ENCODE measurements around the gene CRLF3.
"Not testable (repeated sequence)": the region's sequence is repeated elsewhere in the genome, so short reads cannot be mapped to it uniquely, and the experiment has no call there.

The CRLF3 gene, protein sequence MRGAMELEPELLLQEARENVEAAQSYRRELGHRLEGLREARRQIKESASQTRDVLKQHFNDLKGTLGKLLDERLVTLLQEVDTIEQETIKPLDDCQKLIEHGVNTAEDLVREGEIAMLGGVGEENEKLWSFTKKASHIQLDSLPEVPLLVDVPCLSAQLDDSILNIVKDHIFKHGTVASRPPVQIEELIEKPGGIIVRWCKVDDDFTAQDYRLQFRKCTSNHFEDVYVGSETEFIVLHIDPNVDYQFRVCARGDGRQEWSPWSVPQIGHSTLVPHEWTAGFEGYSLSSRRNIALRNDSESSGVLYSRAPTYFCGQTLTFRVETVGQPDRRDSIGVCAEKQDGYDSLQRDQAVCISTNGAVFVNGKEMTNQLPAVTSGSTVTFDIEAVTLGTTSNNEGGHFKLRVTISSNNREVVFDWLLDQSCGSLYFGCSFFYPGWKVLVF

DNA sequence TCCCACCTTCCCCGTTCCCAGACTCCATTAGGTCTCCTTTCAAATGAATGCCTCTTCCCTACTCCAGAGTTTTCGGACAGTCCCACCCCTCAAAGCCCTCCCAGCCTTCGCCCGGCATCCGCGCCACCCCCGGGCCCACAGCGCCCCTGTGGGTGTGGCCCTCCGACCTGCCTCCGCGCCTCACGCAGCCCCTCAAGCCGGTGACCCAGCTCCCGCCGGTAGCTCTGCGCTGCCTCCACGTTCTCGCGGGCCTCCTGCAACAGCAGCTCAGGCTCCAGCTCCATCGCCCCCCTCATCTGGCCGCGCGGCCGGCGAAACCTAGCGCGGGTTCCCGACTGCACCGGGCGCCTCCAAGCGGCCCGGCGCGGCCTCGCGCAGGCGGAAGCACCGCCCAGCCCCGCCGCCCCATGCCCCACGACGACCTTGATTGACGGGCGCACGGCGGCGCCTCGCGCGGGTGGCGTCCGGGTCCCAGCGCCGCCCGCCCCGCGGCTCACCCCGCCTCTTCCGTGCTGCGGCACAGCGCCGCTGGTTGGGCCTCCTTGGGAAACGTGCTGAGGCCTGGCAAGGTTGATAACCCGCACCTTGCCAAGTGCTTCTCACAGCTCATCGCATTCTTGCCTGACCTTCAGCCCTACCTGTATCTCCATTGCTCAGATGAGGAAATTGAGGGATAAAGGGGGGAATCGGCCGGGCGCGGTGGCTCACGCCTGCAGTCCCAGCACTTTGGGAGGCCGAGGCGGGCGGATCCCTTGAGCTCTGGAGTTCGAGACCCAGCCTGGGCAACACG is at the start of gene CRLF3:
Gene CRLF3, minus strand, starts transcription at position 337 of the 790 bp plus-strand sequence. Its CDS starts 41 bp downstream, at position 296.
- DNase-seq: peak; percentile 81

DNA sequence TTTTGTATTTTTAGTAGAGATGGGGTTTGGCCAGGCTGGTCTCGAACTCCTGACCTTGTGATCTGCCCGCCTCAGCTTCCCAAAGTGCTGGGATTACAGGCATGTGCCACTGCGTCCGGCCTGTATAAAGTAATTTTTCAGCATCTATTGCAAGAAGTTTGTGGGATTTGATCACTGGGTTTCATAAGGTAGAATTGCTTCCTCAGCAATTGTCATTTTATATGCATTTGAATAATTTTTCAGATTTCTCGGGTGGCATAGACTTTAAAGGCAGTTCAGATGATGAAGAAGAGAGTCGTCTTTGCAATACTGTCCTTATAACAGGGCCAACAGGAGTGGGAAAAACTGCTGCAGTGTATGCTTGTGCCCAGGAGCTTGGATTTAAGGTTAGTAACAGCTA is 44.5 kb upstream of the CRLF3 start:
- DNase-seq: no peak

DNA sequence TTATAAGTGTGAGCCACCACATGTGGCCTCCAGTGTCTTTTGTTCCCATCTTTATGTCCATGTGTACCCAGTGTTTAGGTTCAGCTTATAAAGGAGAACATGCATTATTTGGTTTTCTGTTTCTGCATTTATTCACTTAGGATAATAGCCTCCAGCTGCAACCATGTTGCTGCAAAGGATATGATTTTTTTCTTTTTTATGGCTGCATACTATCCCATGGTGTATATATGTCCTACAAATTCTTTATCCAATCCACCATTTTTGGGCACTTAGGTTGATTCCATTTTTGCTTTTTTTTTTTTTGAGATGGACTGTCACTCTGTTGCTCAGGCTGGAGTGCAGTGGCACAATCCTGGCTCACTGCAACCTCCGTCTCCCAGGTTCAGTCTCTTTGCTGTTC is 40.1 kb upstream of the CRLF3 start:
- no peak for DNase-seq

DNA sequence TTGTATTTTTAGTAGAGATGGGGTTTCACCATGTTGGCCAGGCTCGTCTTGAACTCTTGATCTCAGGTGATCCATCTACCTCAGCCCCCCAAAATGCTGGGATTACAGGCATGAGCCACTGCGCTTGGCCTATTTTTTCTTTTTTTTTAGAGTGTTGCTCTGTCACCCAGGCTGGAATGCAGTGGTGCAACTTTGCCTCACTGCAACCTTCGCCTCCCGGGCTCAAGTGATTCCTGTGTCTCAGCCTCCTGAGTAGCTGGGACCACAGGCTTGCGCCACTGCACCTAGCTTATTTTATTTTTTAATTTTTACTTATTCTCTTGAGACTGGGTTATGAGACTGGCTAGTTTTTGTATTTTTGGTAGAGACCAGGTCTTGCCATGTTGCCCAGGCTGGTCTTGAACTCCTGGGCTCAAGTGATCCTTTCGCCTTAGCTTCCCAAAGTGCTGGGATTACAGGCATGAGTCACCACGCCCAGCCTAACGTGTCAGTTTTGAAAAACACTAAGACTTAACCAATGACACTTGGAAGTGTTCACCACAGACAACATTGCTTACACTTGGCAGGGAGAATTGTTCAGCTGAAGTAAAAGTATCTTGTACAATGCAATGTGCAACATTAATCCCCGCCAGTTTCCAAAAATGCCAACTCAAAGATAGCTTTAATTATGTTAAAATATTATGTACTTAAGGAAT is 34.2 kb upstream of the CRLF3 start:
- DNase-seq: no peak

DNA sequence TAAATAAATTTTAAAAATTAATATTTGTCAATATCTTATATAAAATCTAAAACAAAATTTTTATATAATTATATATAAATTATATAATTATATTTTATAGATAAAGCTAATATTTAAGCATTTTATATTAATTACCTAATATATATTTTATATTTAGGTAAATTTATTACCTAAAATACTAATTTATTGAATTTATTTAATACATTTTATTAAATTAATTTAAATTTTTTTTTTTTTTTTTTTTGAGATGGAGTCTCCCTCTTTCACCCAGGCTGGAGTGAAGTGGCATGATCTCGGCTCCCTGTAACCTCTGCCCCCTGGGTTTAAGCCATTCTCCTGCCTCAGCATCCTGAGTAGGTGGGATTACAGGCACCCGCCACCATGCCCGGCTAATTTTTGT is 29.7 kb upstream of the CRLF3 start:
- DNase-seq: no peak

DNA sequence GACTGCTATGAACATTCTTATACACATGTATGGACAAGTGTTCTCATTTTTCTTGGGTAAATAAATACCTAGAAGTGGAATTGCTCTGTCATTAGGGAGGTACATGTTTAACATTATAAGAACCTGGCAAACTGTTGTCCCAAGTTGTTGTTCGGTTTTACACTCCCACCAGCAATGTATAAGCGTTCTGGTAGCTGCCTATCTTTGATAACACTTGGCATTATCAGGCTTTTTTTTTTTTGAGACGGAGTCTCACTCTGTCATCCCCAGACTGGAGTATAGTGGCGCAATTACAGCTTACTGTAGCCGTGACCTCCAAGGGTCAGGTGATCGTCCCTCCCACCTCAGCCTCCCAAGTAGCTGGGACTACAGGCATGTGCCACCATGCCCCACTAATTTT is 23.5 kb upstream of the CRLF3 start:
- DNase-seq: no peak

DNA sequence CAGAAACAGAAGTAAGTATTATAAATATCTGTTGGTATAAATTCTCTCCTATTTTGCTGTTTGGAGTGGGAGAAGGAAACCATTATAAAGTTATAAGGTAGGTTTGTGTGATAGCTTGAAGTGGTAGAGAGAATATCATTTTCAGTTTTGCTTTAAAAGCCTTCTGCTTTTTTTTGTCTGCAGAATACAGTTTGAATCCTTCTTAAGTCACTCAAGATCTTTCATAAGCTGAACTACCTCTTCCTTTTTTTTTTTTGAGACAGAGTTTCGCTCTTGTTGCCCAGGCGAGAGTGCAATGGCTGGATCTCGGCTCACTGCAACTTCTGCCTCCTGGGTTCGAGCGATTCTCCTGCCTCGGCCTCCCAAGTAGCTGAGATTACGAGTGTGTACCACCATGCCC is 16.3 kb upstream of the CRLF3 start:
- DNase-seq: no peak

DNA sequence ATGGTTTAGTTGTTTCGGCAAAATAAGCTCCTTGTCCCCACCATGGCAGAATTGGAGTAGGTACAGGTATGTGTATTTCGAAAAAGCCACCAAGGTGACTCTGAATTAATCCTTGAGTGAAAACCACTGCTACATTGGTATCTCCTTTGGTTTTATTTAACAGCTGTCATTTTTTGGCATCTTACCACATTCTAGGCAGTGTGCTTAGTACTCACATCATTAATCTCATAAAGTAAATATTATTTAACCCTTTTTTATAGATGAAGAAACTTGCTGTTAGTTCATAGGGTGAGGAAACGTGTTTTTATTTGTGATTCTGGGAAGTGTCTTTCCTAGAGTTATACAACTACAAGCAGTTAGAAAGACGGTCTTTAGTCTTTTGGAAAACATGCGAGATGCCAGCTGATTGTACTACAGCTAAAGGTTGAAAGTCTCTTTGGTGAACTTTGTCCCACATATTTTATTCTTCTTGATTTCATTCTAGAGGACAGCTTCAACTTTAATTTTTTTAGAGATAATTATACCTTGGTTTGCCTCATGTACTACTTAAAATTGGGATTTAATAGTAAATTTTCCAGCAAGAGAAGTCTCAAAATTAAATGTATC is 13.8 kb upstream of the CRLF3 start:
- DNase-seq: no peak

DNA sequence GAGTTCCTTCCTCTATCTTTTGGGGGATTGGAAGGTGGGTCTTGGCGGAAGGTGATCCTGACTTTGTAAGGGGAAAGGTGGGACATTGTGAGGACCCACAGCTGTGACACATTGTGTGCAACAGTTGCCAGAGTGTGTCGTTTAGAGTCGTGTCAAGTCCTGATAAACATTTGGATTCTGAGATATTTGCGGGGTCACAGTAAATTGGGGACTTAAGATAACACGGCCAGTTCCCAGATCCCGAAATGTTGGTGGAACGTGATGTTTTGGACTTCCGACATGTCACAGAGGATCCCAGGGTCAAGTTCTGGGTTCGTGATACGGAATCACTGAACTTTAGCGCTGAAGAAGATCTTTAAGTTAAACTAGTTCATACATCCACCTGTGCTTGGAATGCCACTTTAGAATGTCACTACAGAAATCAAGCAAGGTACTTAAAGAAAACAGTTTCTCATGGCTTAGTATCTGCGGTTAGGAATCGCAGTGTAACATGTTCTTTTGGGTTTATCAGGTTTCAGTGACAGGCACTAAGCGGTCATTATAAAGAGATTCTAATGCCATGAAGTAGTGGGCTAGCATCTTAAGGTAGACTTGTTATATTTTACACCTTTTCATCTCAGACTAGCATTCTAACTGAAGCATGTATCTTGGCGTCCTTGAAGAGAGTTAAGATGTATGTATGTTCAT is 8.1 kb upstream of the CRLF3 start:
- no peak for DNase-seq

DNA sequence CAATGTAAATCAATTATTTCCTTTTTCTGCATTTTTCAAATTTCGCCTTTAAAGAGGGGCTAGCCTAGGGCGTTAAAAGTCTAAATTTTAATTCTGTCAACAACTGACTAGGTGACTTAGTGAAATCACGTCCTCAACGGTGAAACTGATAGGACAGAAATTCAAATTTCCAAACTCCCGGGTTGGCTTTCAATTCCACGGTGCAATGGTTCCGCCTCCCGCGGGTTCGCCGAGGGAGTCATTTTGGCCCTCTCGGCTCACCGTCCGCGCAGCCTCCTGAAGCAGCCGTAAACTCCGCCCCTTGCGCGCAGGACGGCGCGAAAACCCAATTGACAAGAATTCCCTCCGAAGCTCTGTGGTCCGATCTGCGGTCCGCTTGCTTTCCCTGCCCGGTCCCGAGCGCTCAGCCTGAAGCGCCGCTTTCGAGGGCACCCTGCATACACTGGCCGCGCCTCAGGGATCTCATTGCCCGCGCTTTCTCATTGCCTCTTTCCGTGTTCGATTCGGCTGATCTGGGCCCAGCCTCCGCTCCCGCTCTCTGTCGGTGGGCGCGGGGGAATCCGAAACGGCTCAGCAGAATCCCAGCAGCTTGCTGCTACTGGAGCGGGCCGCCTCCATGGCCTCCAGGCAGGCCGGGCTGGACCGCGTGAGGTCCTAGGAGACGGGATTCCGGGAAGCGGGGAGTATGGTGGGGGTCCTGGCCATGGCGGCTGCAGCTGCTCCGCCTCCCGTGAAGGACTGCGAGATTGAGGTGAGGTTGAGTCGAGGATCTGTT is 7.4 kb upstream of the CRLF3 start, which contains the start of gene ATAD5:
Gene ATAD5, plus strand, starts transcription at position 304 of the 775 bp plus-strand sequence. Its CDS starts 382 bp downstream, at position 686.
- peak; percentile 87 for DNase-seq

DNA sequence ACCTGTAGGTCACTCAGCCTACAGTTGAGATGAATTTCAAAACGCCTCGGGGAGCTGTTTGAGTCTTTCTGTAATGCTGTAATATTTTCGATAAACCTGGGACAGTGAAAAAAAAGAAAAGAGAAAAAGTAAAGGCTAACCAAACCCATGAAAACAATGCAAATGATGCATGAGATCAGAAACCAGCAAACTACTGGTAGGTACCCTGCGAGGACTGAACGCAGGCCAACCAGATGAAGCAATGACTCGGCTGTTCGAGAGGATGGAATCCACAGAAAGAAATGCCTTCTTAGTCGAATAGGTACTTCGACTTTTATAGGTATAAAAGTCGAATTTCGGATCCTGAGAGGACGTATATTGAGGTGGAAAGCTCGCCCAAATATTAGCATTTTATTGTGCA is 6.8 kb upstream of the CRLF3 start:
- no peak for DNase-seq

DNA sequence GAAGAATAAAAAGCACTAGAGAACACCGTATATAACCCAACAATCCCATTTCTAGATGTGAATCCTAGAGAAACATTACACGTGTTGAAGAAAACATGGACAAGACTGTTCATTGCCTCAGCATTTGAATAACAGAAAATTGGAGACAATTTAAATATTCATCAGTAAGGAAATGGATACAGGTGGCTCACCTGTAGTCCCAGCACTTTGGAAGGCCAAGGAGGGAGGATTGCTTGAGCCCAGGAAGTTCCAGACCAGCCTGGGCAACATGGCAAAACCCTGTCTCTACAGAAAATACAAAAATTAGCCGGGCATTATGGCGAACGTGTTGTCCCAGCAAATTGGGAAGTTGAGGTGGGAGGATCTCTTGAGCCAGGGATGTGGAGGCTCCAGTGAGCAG is 4.5 kb upstream of the CRLF3 start:
- DNase-seq: no peak

DNA sequence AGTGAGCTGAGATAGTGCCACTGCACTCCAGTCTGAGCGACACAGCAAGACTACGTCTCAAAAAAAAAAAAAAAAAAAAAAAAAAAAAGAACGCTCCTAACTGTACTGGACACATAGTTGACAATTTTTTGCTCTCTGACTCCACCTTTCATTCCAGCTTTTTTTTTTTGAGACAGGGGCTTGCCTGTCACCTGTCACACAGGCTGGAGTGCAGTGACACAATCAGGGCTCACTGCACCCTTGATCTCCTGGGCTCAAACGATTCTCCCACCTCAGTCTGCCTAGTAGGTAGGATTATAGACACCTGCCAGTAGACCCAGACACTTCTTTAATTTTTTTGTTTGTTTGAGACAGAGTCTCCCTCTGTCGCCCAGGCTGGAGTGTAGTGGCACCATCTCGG is 2.6 kb upstream of the CRLF3 start:
- no peak for DNase-seq

DNA sequence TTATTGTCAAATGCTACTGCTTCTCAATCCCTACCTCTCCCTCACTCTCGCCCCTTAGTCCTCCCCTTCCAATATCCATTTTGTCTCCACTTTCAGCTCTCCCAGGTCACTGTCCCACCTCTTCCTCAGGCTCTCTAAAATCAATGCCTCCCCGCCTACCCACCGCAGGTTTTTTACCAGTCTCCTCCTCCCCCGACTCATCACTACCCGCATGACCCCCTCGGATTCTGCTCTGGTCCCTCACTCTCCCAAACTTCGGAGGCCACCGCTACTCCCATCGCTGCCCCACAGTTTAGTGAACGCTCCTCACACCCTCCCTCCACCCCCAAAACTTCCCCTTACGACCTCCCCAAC is 513 bp downstream of the CRLF3 start:
- DNase-seq: no peak

DNA sequence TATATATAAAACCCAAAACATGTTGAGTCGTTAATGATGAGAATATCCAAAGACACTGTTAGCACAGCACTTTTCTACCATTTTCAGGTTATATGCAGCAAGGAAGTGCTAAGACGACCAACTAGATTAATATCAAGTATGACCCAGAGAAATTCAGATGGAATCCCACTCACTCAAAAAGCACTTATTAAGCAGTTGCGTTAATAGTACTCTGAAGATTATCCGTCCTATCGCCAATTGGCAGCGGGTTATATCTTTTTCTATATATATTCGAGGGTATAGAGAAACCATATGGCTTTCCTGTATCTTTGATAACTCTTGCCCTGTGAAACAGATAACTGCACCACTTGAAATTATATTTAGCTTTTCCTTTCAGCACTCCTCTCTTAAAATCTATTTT is 1.1 kb downstream of the CRLF3 start:
- no peak for DNase-seq

DNA sequence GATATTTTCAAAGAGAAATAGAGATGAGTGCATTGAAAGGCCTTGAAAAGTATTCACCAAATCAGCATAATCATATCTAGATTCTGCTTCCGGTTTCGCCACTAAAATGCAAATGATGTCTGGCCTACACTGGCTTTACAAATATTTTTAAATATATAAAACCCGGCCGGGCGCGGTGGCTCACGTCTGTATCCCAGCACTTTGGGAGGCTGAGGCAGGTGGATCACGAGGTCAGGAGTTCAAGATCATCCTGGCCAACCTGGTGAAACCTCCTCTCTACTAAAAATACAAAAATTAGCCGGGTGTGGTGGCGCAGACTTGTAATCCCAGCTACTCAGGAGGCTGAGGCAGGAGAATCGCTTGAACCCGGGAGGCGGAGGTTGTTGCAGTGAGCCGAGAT is 1.6 kb downstream of the CRLF3 start:
- not testable (repeated sequence) for DNase-seq

DNA sequence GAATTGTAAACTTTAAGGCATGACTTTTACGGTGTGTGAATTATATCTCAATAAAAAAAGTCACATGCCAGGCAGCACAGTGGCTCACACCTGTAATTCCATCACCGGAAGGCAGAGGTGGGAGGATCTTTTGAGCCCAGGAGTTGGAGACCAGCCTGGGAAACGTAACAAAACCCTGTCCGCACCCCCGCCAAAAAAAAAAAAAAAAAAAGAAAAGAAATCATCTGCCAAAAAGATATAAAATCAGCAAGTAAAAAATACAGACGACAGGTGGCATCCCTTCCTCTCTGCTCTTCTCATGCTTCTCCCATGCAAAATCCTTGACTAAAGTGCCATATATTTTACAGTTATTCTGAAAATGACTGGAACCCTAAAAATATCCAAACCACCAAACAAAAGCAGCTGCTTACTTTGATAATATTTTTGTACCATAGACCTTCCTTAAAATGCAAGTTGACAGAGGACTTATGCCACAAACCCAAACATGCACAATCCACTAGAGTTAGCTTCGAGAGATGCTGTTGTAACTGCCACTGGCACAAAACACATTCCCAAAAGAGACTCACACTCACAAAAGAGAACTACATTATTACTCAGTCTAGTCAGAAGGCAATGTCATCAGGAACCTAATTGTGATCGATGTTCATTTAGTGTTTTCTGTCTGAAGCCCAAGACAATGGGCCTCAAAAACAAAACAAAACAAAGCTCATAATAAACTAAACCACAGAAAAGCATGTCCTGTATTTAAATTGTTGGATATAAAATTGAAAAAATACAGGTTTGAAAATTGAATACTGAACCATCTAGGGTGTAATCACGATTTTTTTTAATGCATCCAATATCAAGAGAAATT is 2.4 kb downstream of the CRLF3 start:
- no peak for DNase-seq

DNA sequence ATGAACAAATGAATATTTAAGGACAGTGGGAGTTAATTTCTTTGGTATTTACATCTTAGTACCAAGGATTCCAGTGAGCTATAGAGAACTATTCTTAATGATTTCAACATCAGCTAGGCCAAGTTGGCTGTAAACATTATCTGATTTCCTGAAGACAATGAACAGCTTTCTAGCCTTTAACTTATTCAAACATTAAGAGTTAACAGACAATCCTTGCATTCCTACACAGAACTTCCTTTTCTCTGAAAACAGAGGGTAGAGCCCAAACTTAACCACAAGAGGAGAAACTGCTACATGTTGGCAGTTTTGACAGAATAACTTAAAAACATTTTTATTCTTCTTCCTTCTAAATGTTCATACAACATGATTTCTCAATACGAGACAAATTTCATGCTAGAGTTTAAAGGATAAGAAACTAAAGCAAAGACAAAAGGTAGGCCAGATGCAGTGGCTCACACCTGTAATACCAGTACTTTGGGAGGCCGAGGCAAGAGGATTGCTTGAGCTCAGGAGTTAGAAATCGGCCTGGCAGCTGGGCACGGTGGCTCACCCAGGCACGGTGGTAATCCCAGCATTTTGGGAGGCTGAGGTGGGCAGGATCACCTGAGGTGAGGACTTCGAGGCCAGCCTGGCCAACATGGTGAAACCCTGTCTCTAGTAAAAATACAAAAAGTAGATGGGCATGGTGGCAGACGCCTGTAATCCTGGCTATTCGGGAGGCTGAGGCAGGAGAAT is 4.4 kb downstream of the CRLF3 start:
- DNase-seq: no peak

DNA sequence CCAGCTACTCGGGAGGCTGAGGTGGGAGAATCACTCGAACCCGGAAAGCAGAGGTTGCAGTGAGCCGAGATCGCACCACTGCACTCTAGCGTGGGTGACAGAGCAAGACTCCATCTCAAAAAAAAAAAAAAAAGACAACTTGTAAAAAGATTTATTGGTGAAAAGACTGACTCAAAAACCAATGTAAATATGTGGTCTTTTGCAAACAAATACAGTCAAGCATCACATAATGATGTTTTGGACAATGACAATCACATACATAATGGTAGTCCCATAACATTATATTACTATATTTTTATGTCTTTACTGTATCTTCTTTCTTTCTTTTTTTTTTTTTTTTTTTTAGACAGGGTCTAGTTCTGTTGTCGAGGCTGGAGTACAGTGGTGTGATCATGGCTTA is 8.3 kb downstream of the CRLF3 start:
- no peak for DNase-seq

DNA sequence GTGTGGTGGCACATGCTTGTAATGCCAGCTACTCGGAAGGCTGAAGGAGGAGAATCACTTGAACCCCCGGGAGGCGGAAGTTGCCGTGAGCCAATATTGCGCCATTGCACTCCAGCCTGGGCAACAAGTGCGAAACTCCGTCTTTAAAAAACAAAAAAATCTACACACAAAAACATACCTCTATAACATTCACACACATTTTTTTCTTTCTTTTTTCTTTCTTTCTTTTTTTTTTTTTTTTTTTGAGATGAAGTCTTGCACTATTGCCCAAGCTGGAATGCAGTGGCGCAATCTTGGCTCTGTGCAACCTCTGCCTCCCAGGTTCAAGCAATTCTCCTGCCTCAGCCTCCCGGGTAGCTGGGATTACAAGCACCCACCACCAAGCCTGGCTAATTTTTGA is 9.6 kb downstream of the CRLF3 start:
- not testable (repeated sequence) for DNase-seq

Data from NCI-H1048 (cell line).